Measurements from ENCODE around the gene HAUS3. TPM values are rescaled to one million over a fixed set of nuclear protein-coding genes. Genes with fewer than 3 reads are reported as not detected.
A peak's percentile ranks its signal among the peaks of the same experiment; 100 is the strongest.

The HAUS3 gene, protein sequence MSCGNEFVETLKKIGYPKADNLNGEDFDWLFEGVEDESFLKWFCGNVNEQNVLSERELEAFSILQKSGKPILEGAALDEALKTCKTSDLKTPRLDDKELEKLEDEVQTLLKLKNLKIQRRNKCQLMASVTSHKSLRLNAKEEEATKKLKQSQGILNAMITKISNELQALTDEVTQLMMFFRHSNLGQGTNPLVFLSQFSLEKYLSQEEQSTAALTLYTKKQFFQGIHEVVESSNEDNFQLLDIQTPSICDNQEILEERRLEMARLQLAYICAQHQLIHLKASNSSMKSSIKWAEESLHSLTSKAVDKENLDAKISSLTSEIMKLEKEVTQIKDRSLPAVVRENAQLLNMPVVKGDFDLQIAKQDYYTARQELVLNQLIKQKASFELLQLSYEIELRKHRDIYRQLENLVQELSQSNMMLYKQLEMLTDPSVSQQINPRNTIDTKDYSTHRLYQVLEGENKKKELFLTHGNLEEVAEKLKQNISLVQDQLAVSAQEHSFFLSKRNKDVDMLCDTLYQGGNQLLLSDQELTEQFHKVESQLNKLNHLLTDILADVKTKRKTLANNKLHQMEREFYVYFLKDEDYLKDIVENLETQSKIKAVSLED
- 10 to 100 TPM; 40.1 to 44.0 TPM for total RNA-seq
- polyA plus RNA-seq (ENCODE audit: insufficient read depth, low read depth, low replicate concordance): 13.8 TPM
- long read RNA-seq, donor 1, partial matches to known transcripts: 0 of 2 reads
- long read RNA-seq, donor 1, other reads (novel, unspliced or antisense): 0 of 2 reads
- long read RNA-seq, donor 2, partial matches to known transcripts: 0 of 2 reads
- long read RNA-seq, donor 2, other reads (novel, unspliced or antisense): 0 of 2 reads

DNA sequence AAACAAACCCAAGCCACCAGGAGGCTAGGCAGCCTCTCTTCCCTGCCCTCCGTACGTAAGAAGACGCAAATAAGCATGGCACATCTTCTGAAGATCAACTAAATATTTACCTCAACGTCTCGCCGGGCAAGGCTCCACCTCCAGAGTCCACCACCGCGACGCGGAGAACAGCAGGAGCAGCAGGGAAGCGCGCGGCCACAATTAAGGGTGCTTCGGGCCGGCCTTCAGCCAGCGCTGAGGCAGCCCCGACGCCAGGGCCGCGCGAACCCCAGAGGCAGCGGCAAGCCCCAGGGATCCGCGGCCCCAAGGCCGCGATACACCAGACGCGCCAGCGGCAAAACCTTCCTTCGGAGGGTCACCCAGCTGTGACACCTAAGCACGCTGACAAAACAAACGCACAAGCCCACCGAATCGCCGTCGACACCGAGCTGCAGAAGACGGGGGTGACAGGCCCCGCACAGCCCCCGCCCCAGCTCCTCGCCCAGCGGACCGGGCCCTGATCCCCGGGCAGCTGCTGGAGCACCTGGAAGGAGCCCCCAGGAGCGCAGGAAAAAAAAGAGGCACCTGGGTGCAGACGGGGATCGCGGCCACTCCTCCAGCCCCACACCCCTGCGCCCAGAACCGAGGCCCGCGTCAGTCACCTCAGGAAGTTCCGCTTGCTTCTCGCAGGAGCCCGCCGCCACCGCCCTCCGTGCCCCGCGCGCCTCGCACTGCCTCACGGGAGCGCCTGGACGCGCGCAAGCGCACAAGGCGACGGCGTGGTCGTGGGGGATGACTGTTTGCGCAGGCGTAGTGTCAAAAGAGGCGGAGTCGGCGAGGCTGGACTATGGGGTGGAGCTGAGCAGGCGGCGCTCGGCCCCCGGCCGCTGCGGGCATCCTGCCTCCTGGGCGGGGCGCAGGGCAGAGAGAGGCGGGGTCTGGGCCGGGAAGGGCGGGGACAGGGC is at the start of gene HAUS3, which contains the start of gene POLN:
Gene HAUS3, minus strand, starts transcription at position 712 of the 944 bp plus-strand sequence. CDS start 1,175 bp downstream, outside the sequence.
Gene POLN, minus strand, starts transcription at position 712 of the 944 bp plus-strand sequence. CDS start 12,890 bp downstream, outside the sequence.
- 0 to 1% methylated on average over 28 to 78 of the region's 88 CpGs for WGBS, 2 donors
- peak; percentile 97 for DNase-seq
- TF ChIP-seq, protein P1, sequence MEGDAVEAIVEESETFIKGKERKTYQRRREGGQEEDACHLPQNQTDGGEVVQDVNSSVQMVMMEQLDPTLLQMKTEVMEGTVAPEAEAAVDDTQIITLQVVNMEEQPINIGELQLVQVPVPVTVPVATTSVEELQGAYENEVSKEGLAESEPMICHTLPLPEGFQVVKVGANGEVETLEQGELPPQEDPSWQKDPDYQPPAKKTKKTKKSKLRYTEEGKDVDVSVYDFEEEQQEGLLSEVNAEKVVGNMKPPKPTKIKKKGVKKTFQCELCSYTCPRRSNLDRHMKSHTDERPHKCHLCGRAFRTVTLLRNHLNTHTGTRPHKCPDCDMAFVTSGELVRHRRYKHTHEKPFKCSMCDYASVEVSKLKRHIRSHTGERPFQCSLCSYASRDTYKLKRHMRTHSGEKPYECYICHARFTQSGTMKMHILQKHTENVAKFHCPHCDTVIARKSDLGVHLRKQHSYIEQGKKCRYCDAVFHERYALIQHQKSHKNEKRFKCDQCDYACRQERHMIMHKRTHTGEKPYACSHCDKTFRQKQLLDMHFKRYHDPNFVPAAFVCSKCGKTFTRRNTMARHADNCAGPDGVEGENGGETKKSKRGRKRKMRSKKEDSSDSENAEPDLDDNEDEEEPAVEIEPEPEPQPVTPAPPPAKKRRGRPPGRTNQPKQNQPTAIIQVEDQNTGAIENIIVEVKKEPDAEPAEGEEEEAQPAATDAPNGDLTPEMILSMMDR (IDR thresholded peaks at IDR 0.05): peak in 1 of 3 experiments; percentile 10
- TF ChIP-seq POLR2A (IDR thresholded peaks at IDR 0.05): peak; percentile 17
- peak within 1 kb of the TSS; percentile 96 for H3K4me3 ChIP-seq
- H3K27ac ChIP-seq: peak within 1 kb of the TSS; percentile 73 to 86
- no peaks in the 10 kb centered on the region for H3K36me3 ChIP-seq (ENCODE audit: low read depth, missing control alignments)
- no peaks in the 10 kb centered on the region for H3K27me3 ChIP-seq
- peaks cover 42% of the 10 kb centered on the region for H3K4me1 ChIP-seq
- intact Hi-C loops (cut with DNase I; ENCODE audit: low total_unique reads): no loop called here
- H3K9me3 ChIP-seq: no peaks in the 10 kb centered on the region

DNA sequence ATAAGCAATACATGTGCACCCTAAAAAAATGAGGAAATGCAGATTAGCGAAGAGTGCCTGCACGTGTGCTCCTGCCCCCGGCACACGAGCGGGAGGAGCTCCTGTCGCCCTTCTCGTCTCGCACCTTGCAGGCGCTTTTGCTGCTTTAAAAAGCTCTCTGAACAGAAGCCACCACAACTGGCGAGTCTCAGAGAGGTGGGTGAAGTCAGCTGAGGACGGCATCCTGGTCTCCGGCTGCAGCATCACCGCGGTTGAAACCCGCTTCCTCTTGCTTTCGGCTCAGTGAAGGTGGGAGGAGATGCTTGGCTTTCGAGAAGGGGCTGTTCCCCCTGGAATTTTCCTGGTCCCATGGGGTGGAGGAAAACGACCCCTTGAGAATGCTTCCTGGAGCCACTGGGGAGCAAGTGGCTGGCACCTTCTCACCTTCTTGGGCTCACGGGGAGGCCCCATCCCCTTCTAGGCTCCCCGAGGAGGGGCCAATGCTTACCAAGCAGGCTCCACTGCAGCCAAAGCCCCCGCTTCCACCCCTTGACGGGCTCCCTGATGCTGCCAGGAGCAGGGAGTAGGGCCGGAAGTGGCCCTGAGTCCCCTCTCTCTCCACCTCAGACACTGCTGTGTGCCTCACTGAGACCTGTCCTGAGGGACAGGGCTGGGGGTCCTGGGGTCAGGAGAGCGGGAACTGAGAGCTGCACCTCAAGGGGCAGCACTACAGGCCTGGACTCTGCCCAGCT is 49.2 kb upstream of the HAUS3 start:
- no peak overlapping the region for H3K27ac ChIP-seq
- no peaks in the 10 kb centered on the region for H3K36me3 ChIP-seq (ENCODE audit: low read depth, missing control alignments)
- no peaks in the 10 kb centered on the region for H3K9me3 ChIP-seq
- intact Hi-C loops (cut with DNase I; ENCODE audit: low total_unique reads): no loop called here
- 89 to 96% methylated on average over 20 to 24 of the region's 24 CpGs for WGBS, 2 donors
- no peak for TF ChIP-seq POLR2A (IDR thresholded peaks at IDR 0.05)
- TF ChIP-seq, protein P1 (IDR thresholded peaks at IDR 0.05): no peak
- no peak overlapping the region for H3K4me3 ChIP-seq
- no peaks in the 10 kb centered on the region for H3K27me3 ChIP-seq
- DNase-seq: no peak
- no peaks in the 10 kb centered on the region for H3K4me1 ChIP-seq

DNA sequence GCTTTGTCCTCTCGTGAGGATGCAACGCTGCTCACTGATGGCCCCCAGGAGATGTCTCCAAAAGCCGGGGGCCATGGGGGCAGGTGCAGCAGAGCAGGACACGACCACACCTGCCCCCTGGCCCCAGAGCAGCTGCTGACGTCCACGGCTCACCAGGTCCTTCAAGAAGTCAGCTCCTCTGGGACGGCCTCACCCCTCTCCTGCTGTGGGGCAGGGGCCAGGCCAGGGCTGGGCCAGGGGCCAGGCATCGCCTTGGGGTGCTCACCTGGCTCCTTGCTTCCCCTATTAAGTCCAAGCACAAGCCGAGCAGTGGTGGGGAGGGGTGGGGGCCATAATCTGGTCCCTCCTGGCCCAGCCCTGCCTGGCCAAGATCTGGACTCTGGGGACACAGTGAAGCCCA is 48.6 kb upstream of the HAUS3 start:
- no peaks in the 10 kb centered on the region for H3K9me3 ChIP-seq
- DNase-seq: no peak
- no peaks in the 10 kb centered on the region for H3K36me3 ChIP-seq (ENCODE audit: low read depth, missing control alignments)
- WGBS, 2 donors: 83 to 93% methylated on average over 1 to 8 of the region's 9 CpGs
- H3K27me3 ChIP-seq: no peaks in the 10 kb centered on the region
- H3K4me1 ChIP-seq: no peaks in the 10 kb centered on the region
- intact Hi-C loops (cut with DNase I; ENCODE audit: low total_unique reads): no loop called here
- no peak overlapping the region for H3K27ac ChIP-seq
- no peak overlapping the region for H3K4me3 ChIP-seq
- TF ChIP-seq, protein P1 (IDR thresholded peaks at IDR 0.05): no peak
- TF ChIP-seq POLR2A (IDR thresholded peaks at IDR 0.05): no peak

DNA sequence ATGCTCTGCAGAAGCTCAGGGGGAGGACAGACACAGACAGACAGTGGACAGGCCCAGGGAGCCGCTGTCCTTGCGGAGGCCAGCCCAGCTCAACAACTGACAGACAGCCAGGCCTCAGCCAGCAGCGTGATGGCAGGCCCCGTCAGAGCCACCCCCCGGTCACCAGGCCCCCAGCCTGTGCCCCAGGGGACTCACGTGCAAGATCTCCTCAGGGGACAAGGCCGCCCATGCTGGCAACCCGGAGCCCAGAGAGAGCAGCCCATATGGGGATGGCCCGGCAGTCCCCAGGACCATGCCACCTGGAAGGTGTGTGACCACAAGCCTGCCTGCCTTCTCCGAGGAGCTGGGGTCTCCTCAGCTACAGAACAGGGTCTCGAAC is 48.0 kb upstream of the HAUS3 start:
- 93% methylated on average over 11 of the region's 11 CpGs; no CpG with 5 or more reads in 1 of the 2 donors for WGBS, 2 donors
- intact Hi-C loops (cut with DNase I; ENCODE audit: low total_unique reads): no loop called here
- H3K27ac ChIP-seq: no peak overlapping the region

More for the DNA sequence above, 48.0 kb upstream of the HAUS3 start:
- no peaks in the 10 kb centered on the region for H3K27me3 ChIP-seq
- no peak for DNase-seq
- H3K36me3 ChIP-seq (ENCODE audit: low read depth, missing control alignments): no peaks in the 10 kb centered on the region
- TF ChIP-seq, protein P1 (IDR thresholded peaks at IDR 0.05): no peak
- no peak for TF ChIP-seq POLR2A (IDR thresholded peaks at IDR 0.05)
- no peak overlapping the region for H3K4me3 ChIP-seq
- no peaks in the 10 kb centered on the region for H3K9me3 ChIP-seq
- no peaks in the 10 kb centered on the region for H3K4me1 ChIP-seq

Data from testis (tissue), 5 donors.